Spleen (tissue), 11 donors: ENCODE results near the gene ENTPD1. TPM values are rescaled to one million over a fixed set of nuclear protein-coding genes. Genes with fewer than 3 reads are reported as not detected.
"Not testable (repeated sequence)": the region's sequence is repeated elsewhere in the genome, so short reads cannot be mapped to it uniquely, and the experiment has no call there.

Experiments used
- DNase-seq: peaks from one replicate; pipeline ENCODE4 v3.0.0-alpha.2; 2020
- H3K27ac ChIP-seq, 8 donors: fragments of 200-600 bp; sonication (generic) in 7 of 8; 1 replicate in 4 of 8; 2 replicates in 4 of 8; pipeline versions ENCODE4 v1.5.0 to v1.8.0; 2016 to 2021; ENCODE audit warnings: inconsistent platforms in 4 of 8, mild to moderate bottlenecking in 4 of 8, moderate library complexity in 1 of 8
- H3K27me3 ChIP-seq, 7 donors: fragments of 200-600 bp; sonication (generic) in 6 of 7; replicated peaks in 1 of 7; 1 replicate in 4 of 7; 2 replicates in 3 of 7; pipeline versions ENCODE4 v1.5.0 to v1.8.0; 2016 to 2021; ENCODE audit warnings: inconsistent platforms in 3 of 7, mild to moderate bottlenecking in 1 of 7
- H3K36me3 ChIP-seq, 6 donors: fragments of 200-600 bp; sonication (generic) in 5 of 6; 1 replicate in 4 of 6; 2 replicates in 2 of 6; pipeline versions ENCODE4 v1.5.0 to v1.8.0; 2016 to 2021; ENCODE audit warnings: inconsistent platforms in 2 of 6
- H3K4me1 ChIP-seq, 6 donors: fragments of 200-600 bp; sonication (generic) in 5 of 6; 1 replicate in 3 of 6; 2 replicates in 3 of 6; pipeline versions ENCODE4 v1.5.0 to v1.8.0; 2016 to 2021; ENCODE audit warnings: inconsistent platforms in 3 of 6
- H3K4me3 ChIP-seq, 8 donors: fragments of 200-600 bp; sonication (generic) in 7 of 8; 1 replicate in 4 of 8; 2 replicates in 4 of 8; pipeline versions ENCODE4 v1.5.0 to v1.8.0; 2016 to 2021; ENCODE audit warnings: inconsistent platforms in 4 of 8, mild to moderate bottlenecking in 4 of 8, moderate library complexity in 2 of 8
- H3K9me3 ChIP-seq, 8 donors: fragments of 200-600 bp; sonication (generic) in 7 of 8; 1 replicate in 4 of 8; 2 replicates in 4 of 8; pipeline versions ENCODE4 v1.5.0 to v1.8.0; 2016 to 2021; ENCODE audit warnings: inconsistent platforms in 4 of 8
- CTCF ChIP-seq, 11 experiments: fragments of 200-600 bp in 7 of 11; fragments of 450-650 bp in 4 of 11; sonication (generic) in 4 of 11; IDR thresholded peaks in 8 of 11; conservative IDR thresholded peaks in 3 of 11; 1 replicate in 7 of 11; 2 replicates in 4 of 11; pipeline versions ENCODE4 v1.4.0 to v1.8.0; 2016 to 2021; ENCODE audit warnings: antibody characterized with exemption in 11 of 11, inconsistent platforms in 4 of 11, mild to moderate bottlenecking in 1 of 11
- POLR2A ChIP-seq, 3 donors: fragments of 450-650 bp; IDR thresholded peaks; one replicate each; pipeline ENCODE4 v1.5.1; 2017; ENCODE audit warnings: antibody characterized with exemption in 3 of 3, mild to moderate bottlenecking in 1 of 3
- POLR2AphosphoS5 ChIP-seq, 3 donors: sonication (generic); formaldehyde crosslinking; IDR thresholded peaks; one replicate each; pipeline ENCODE4 v1.5.1; 2017; ENCODE audit warnings: antibody characterized with exemption in 3 of 3
- WGBS, 5 donors: extraction: QIAGEN DNeasy Blood & Tissue Kit in 3 of 5; methylation state at CpG; one replicate each; pipeline versions ENCODE4 v1.1.5 to v1.1.7; 2013 to 2018; 5-methylcytosine and 5-hydroxymethylcytosine counted together
- intact Hi-C: fragments of 100-400 bp; cut with DNase I; formaldehyde crosslinking; loops from one replicate; pipeline ENCODE4 v1.15.0; 2023; ENCODE audit warnings: low total_unique reads
- polyA plus RNA-seq, 3 donors: library from polyadenylated mRNA; stranded (reverse); fragments of 200-250 nt; gene quantifications; one replicate each; pipeline ENCODE4 v1.2.1, GENCODE V29; 2013
- total RNA-seq, 7 donors: library from RNA; depleted of rRNA in 3 of 7; stranded (reverse); fragments of >200 nt in 3 of 7; fragmentation: NEBNext Ultra II Directional in 4 of 7; extraction: Animal tissue kit (Norgen Biotek cat#: 25700) in 4 of 7; gene quantifications; one replicate each; pipeline versions ENCODE4 v1.1.0 to v1.2.1, GENCODE V29; 2016 to 2021
- donor health status: healthy with polysubstance abuse.
- donor health status: DM: no; HTN: no; CAD: no; lungs with moderate emphysema.
- donor health status: DM: no; HTN: no; CAD: no.
- donor health status: Bipolar disorder and iron deficiency.
- donor health status: healthy.
- donor health status: DM: no; HTN: no; CAD: no.
- donor health status: DM: yes; HTN: yes; CAD: no.

Gene ENTPD1
- total and polyA plus RNA-seq, 10 donors = 14.1 to 92.9 (median 62.9) TPM

- no peak for DNase-seq
- H3K4me3 ChIP-seq = no peak overlapping the region
- peak overlapping the region in 5 of 8 donors; percentile 45 to 82 (median 68) for H3K27ac ChIP-seq
- H3K9me3 ChIP-seq = peaks cover 0 to 8% (median 3%) of the 10 kb centered on the region in 8 donors
- H3K36me3 ChIP-seq = no peaks in the 10 kb centered on the region
- H3K27me3 ChIP-seq = no peaks in the 10 kb centered on the region
- peaks cover 0 to 69% (median 24%) of the 10 kb centered on the region in 6 donors for H3K4me1 ChIP-seq
- intact Hi-C loops = no loop called here
- no peak for TF ChIP-seq CTCF (IDR thresholded peaks at IDR 0.05 in 8 of 11, conservative IDR thresholded peaks at IDR 0.05 in 3 of 11)
- no peak for TF ChIP-seq POLR2A (IDR thresholded peaks at IDR 0.05)
- TF ChIP-seq POLR2AphosphoS5 (IDR thresholded peaks at IDR 0.05) = no peak
- 88 to 90% (median 89%) methylated on average over 4 of the region's 4 CpGs for WGBS, 5 donors
These were observed 14.2 kb downstream of the ENTPD1 start for GRCh38 chr10:95770084-95770720.

- intact Hi-C loops, H3K27me3 ChIP-seq, H3K4me3 ChIP-seq, H3K27ac ChIP-seq, DNase-seq: not testable (repeated sequence)
- peaks cover 0 to 11% (median 0%) of the 10 kb centered on the region in 6 donors for H3K36me3 ChIP-seq
- 48 to 96% (median 74%) methylated on average over 2 of the region's 2 CpGs for WGBS, 5 donors
- peaks cover 0 to 46% (median 9%) of the 10 kb centered on the region in 6 donors for H3K4me1 ChIP-seq
- H3K9me3 ChIP-seq = peaks cover 0 to 15% (median 5%) of the 10 kb centered on the region in 8 donors
These were observed 17.5 kb downstream of the ENTPD1 start for GRCh38 chr10:95773454-95773853.

GRCh38 chr10:95777638-95778037 lies 21.7 kb downstream of the ENTPD1 start:
- 83 to 99% (median 91%) methylated on average over 4 to 8 of the region's 8 CpGs for WGBS, 5 donors
- DNase-seq, H3K27ac ChIP-seq, H3K4me3 ChIP-seq, H3K27me3 ChIP-seq, intact Hi-C loops: not testable (repeated sequence)
- H3K4me1 ChIP-seq = peaks cover 2 to 34% (median 11%) of the 10 kb centered on the region in 6 donors
- peaks cover 0 to 18% (median 0%) of the 10 kb centered on the region in 6 donors for H3K36me3 ChIP-seq
- H3K9me3 ChIP-seq = peaks cover 0 to 15% (median 5%) of the 10 kb centered on the region in 8 donors

GRCh38 chr10:95782318-95782717 lies 26.4 kb downstream of the ENTPD1 start:
- Histone ChIP-seq H3K4me1 (peaks cover 9 to 75% (median 48%) of the 10 kb centered on the region in 6 donors), H3K27ac (peak overlapping the region in 5 of 8 donors; percentile 58 to 78 (median 70)), H3K27me3 (no peaks in the 10 kb centered on the region), H3K9me3 (peaks cover 0 to 8% (median 0%) of the 10 kb centered on the region in 8 donors), H3K4me3 (no peak overlapping the region), H3K36me3 (peaks cover 0 to 16% (median 0%) of the 10 kb centered on the region in 6 donors)
- DNase-seq = no peak
- TF ChIP-seq POLR2AphosphoS5 (IDR thresholded peaks at IDR 0.05) = no peak
- no peak for TF ChIP-seq CTCF (IDR thresholded peaks at IDR 0.05 in 8 of 11, conservative IDR thresholded peaks at IDR 0.05 in 3 of 11)
- no peak for TF ChIP-seq POLR2A (IDR thresholded peaks at IDR 0.05)
- WGBS, 5 donors = 33 to 61% (median 49%) methylated on average over 2 of the region's 2 CpGs
- intact Hi-C loops = no loop called here

GRCh38 chr10:95783741-95784140 lies 27.8 kb downstream of the ENTPD1 start:
- Histone ChIP-seq H3K36me3 (peaks cover 0 to 7% (median 0%) of the 10 kb centered on the region in 6 donors), H3K4me1 (peaks cover 9 to 89% (median 51%) of the 10 kb centered on the region in 6 donors), H3K4me3 (no peak overlapping the region), H3K9me3 (no peaks in the 10 kb centered on the region), H3K27me3 (no peaks in the 10 kb centered on the region), H3K27ac (peak overlapping the region in 7 of 8 donors; percentile 48 to 78 (median 69))
- intact Hi-C loops = no loop called here
- WGBS, 5 donors = 42 to 57% (median 53%) methylated on average over 3 of the region's 3 CpGs
- TF ChIP-seq POLR2AphosphoS5 (IDR thresholded peaks at IDR 0.05) (no peak), CTCF (IDR thresholded peaks at IDR 0.05 in 8 of 11, conservative IDR thresholded peaks at IDR 0.05 in 3 of 11) (no peak), POLR2A (IDR thresholded peaks at IDR 0.05) (no peak)
- no peak for DNase-seq
